Mesenchymal stem cell (in vitro differentiated cells and primary cell): Measurements from ENCODE around the gene RIMBP2.

Source experiments
- DNase-seq: peaks from one replicate; pipeline ENCODE4 v3.0.0-alpha.2; 2013
- H2AFZ ChIP-seq: one replicate; pipeline ENCODE4 v1.6.1; 2013; ENCODE audit warnings: low read depth, mild to moderate bottlenecking, control low read depth, inconsistent platforms, low read length, moderate library complexity
- H2AK5ac ChIP-seq: 2 replicates; pipeline ENCODE4 v1.6.1; 2013; ENCODE audit warnings: low read length, moderate library complexity, mild to moderate bottlenecking, inconsistent platforms; ENCODE audit not compliant: severe bottlenecking
- H2BK120ac ChIP-seq: one replicate; pipeline ENCODE4 v1.6.1; 2013; ENCODE audit warnings: low read depth, mild to moderate bottlenecking, inconsistent platforms, low read length, moderate library complexity
- H2BK12ac ChIP-seq, 2 experiments: one replicate each; pipeline ENCODE4 v1.6.1; 2013; ENCODE audit warnings: inconsistent platforms in 2 of 2, low read length in 2 of 2, mild to moderate bottlenecking in 2 of 2, moderate library complexity in 2 of 2, control low read depth in 1 of 2
- H2BK15ac ChIP-seq: one replicate; pipeline ENCODE4 v1.6.1; 2013; ENCODE audit warnings: mild to moderate bottlenecking, low read depth, inconsistent platforms; ENCODE audit not compliant: poor library complexity, severe bottlenecking
- H2BK5ac ChIP-seq: 2 replicates; pipeline ENCODE4 v1.6.1; 2013; ENCODE audit warnings: low read depth, mild to moderate bottlenecking, low read length, control low read depth, inconsistent platforms; ENCODE audit not compliant: poor library complexity, severe bottlenecking
- H3K14ac ChIP-seq, 2 experiments: one replicate each; pipeline ENCODE4 v1.6.1; 2013; ENCODE audit warnings: inconsistent platforms in 2 of 2, low read length in 2 of 2, control low read depth in 1 of 2, mild to moderate bottlenecking in 1 of 2, moderate library complexity in 1 of 2
- H3K18ac ChIP-seq, 2 experiments: one replicate each; pipeline ENCODE4 v1.6.1; 2013; ENCODE audit warnings: inconsistent platforms in 2 of 2, low read length in 2 of 2, control low read depth in 1 of 2, low read depth in 1 of 2, mild to moderate bottlenecking in 1 of 2
- H3K23ac ChIP-seq, 2 experiments: one replicate each; pipeline ENCODE4 v1.6.1; 2013; ENCODE audit warnings: inconsistent platforms in 2 of 2, low read length in 2 of 2, mild to moderate bottlenecking in 2 of 2, moderate library complexity in 2 of 2, control low read depth in 1 of 2
- H3K27ac ChIP-seq: 2 replicates; pipeline ENCODE4 v1.5.1; 2013; ENCODE audit warnings: mild to moderate bottlenecking, moderate library complexity, low read length, control low read depth, inconsistent platforms; ENCODE audit not compliant: poor library complexity, severe bottlenecking
- H3K27me3 ChIP-seq, 2 experiments: 2 replicates each; pipeline versions ENCODE4 v1.6.1 to v1.7.0; 2013; ENCODE audit warnings: low read length in 2 of 2, mild to moderate bottlenecking in 2 of 2, moderate library complexity in 2 of 2, control low read depth in 1 of 2, inconsistent platforms in 1 of 2; ENCODE audit not compliant: control insufficient read depth in 1 of 2, insufficient read depth in 1 of 2
- H3K36me3 ChIP-seq, 2 experiments: 2 replicates each; pipeline versions ENCODE4 v1.6.1 to v1.7.0; 2013; ENCODE audit warnings: low read length in 2 of 2, control low read depth in 1 of 2, inconsistent platforms in 1 of 2, low read depth in 1 of 2, mild to moderate bottlenecking in 1 of 2; ENCODE audit not compliant: insufficient read depth in 2 of 2, control insufficient read depth in 1 of 2
- H3K4ac ChIP-seq, 2 experiments: one replicate each; pipeline ENCODE4 v1.6.1; 2013; ENCODE audit warnings: inconsistent platforms in 2 of 2, low read length in 2 of 2, mild to moderate bottlenecking in 2 of 2, moderate library complexity in 2 of 2, control low read depth in 1 of 2, low read depth in 1 of 2
- H3K4me1 ChIP-seq: 2 replicates; pipeline ENCODE4 v1.6.1; 2013; ENCODE audit warnings: low read depth, low read length, control low read depth; ENCODE audit not compliant: control insufficient read depth, insufficient read depth
- H3K4me2 ChIP-seq: 2 replicates; pipeline ENCODE4 v1.6.1; 2013; ENCODE audit warnings: low read length, mild to moderate bottlenecking, inconsistent platforms; ENCODE audit not compliant: poor library complexity, severe bottlenecking
- H3K4me3 ChIP-seq, 2 experiments: 2 replicates each; pipeline versions ENCODE4 v1.5.1 to v1.7.0; 2013; ENCODE audit warnings: low read length in 2 of 2, mild to moderate bottlenecking in 2 of 2, control low read depth in 1 of 2, low read depth in 1 of 2; ENCODE audit not compliant: insufficient read depth in 1 of 2
- H3K79me1 ChIP-seq: replicated peaks from 2 replicates; pipeline ENCODE4 v1.6.1; 2013; ENCODE audit warnings: mild to moderate bottlenecking, control low read depth, low read length, inconsistent platforms; ENCODE audit not compliant: poor library complexity, severe bottlenecking
- H3K9ac ChIP-seq: 2 replicates; pipeline ENCODE4 v1.7.0; 2013; ENCODE audit warnings: mild to moderate bottlenecking, low read length, moderate library complexity
- H3K9me3 ChIP-seq: 2 replicates; pipeline ENCODE4 v1.7.0; 2013; ENCODE audit warnings: mild to moderate bottlenecking, low read length; ENCODE audit not compliant: control insufficient read depth
- H4K8ac ChIP-seq: one replicate; pipeline ENCODE4 v1.6.1; 2013; ENCODE audit warnings: inconsistent platforms, mild to moderate bottlenecking, low read length, moderate library complexity
- H4K91ac ChIP-seq: one replicate; pipeline ENCODE4 v1.6.1; 2013; ENCODE audit warnings: mild to moderate bottlenecking, low read length, inconsistent platforms
- WGBS: methylation state at CpG from one replicate; pipeline ENCODE4 v1.1.7; 2013; ENCODE audit warnings: mixed read lengths; 5-methylcytosine and 5-hydroxymethylcytosine counted together

RIMBP2 gene

DNA sequence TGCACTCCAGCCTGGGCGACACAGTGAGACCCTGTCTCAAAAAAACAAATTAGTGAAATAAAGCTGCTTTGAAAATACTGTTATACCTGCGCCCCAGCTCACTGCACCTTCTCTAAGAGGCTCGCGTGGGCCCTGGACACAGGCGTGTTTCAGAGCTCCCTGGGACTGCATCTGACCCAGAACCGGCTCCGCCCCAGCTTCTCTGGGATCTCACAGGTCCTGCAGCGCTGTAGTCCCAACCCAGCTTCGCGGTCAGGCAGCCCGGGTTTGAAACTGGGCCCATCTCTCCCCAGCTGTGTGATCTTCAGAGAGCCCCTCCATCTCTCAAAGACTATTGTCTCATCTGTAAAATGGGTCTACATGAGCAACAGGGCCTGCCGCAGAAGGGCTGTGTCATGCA, 7.5 kb downstream of the RIMBP2 start:
- H3K27ac ChIP-seq: no peak overlapping the region
- no peak overlapping the region for H3K4me2 ChIP-seq
- H3K23ac ChIP-seq: no peak overlapping the region
- H3K9ac ChIP-seq: no peak overlapping the region
- 85% methylated on average over 12 of the region's 12 CpGs for WGBS
- DNase-seq: no peak
- no peak overlapping the region for H2BK5ac ChIP-seq
- no peaks in the 10 kb centered on the region for H3K36me3 ChIP-seq
- no peak overlapping the region for H3K18ac ChIP-seq
- H2BK12ac ChIP-seq: no peak overlapping the region
- peaks cover 2 to 25% of the 10 kb centered on the region in 2 experiments for H3K27me3 ChIP-seq
- H2AK5ac ChIP-seq: no peak overlapping the region
- no peaks in the 10 kb centered on the region for H3K9me3 ChIP-seq
- H2AFZ ChIP-seq: no peak overlapping the region
- no peaks in the 10 kb centered on the region for H3K4me1 ChIP-seq
- no peak overlapping the region for H3K4me3 ChIP-seq
- no peak overlapping the region for H3K14ac ChIP-seq
- no peaks in the 10 kb centered on the region for H3K79me1 ChIP-seq
- no peak overlapping the region for H4K91ac ChIP-seq
- H2BK120ac ChIP-seq: no peak overlapping the region
- no peak overlapping the region for H3K4ac ChIP-seq
- no peak overlapping the region for H4K8ac ChIP-seq
- H2BK15ac ChIP-seq: no peak overlapping the region

GRCh38 chr12:130707571-130707891, 8.6 kb downstream of the RIMBP2 start:
- H3K4ac ChIP-seq: no peak overlapping the region
- H3K9me3 ChIP-seq: no peaks in the 10 kb centered on the region
- no peak overlapping the region for H3K4me2 ChIP-seq
- H3K14ac ChIP-seq: no peak overlapping the region
- H3K27me3 ChIP-seq: peaks cover 0 to 25% of the 10 kb centered on the region in 2 experiments
- no peak for DNase-seq
- H3K79me1 ChIP-seq: no peaks in the 10 kb centered on the region
- H2BK5ac ChIP-seq: no peak overlapping the region
- no peak overlapping the region for H3K23ac ChIP-seq
- H2AK5ac ChIP-seq: no peak overlapping the region
- H3K36me3 ChIP-seq: no peaks in the 10 kb centered on the region
- WGBS: 92% methylated on average over 8 of the region's 8 CpGs
- no peak overlapping the region for H2BK120ac ChIP-seq
- no peak overlapping the region for H3K4me3 ChIP-seq
- no peak overlapping the region for H3K18ac ChIP-seq
- H4K91ac ChIP-seq: no peak overlapping the region
- H3K4me1 ChIP-seq: no peaks in the 10 kb centered on the region
- no peak overlapping the region for H3K27ac ChIP-seq
- H3K9ac ChIP-seq: no peak overlapping the region
- no peak overlapping the region for H2AFZ ChIP-seq
- H4K8ac ChIP-seq: no peak overlapping the region
- H2BK15ac ChIP-seq: no peak overlapping the region
- H2BK12ac ChIP-seq: no peak overlapping the region

DNA sequence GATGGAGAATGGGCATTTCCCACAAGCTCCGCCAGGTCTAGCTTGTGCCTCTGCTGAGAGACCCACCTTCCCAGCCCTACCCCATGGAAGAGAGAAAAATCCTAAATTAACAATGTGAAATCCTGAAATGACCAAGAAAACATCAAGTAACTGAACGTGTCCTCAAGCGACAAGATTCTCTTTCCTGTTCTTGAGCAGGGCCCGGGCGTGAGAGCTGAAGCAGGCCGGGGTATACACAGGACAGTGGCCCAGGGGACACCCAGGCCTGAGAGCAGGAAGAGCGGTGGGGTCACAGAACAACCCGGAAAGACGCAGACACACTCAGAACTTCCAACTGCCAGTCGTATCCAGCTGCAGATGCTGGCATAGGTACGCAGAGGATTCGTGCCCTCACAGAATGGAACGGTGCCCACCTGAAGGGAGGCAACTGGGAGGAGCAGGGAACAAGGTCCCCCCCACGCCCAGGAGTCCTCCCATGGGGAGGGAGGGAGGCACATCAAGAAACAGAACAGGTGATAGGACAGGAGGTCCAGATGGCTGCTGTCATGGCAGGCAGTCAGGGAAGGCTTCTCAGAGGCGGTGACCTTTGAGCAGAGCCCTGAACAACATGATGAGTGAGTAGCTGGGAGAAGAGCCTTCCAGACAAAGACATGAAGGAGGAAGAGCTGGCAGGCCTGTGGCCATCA, 9.1 kb downstream of the RIMBP2 start:
- 79% methylated on average over 15 of the region's 15 CpGs for WGBS
- H2AFZ ChIP-seq: no peak overlapping the region
- H3K36me3 ChIP-seq: no peaks in the 10 kb centered on the region

DNA sequence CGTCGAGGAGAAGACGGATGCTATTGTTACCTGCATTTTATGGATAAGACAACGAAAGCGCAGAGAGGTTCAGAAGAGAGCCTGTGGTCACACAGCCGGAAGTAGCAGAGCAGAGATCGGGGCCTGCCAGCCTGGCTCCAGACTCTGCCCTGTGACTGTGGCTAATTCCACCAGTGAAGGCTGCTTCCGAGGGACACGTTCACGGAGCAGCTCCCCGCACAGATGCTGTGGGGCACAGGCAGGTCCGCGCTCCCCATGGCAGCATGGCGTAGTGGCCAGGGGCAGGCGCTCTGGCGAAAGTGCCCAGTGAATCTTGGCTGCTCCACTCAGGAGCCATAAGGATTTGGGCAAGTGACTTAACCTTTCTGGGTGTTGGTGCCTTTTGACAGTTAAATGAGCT, 9.8 kb downstream of the RIMBP2 start:
- no peak overlapping the region for H2BK5ac ChIP-seq
- no peak overlapping the region for H3K27ac ChIP-seq
- H3K23ac ChIP-seq: no peak overlapping the region
- no peak for DNase-seq
- H3K79me1 ChIP-seq: no peaks in the 10 kb centered on the region
- H3K14ac ChIP-seq: no peak overlapping the region
- no peak overlapping the region for H2BK15ac ChIP-seq
- H2AFZ ChIP-seq: no peak overlapping the region
- H3K4me2 ChIP-seq: no peak overlapping the region
- no peak overlapping the region for H2BK120ac ChIP-seq
- no peak overlapping the region for H3K9ac ChIP-seq
- H2AK5ac ChIP-seq: no peak overlapping the region
- H3K36me3 ChIP-seq: no peaks in the 10 kb centered on the region
- WGBS: 91% methylated on average over 16 of the region's 16 CpGs
- no peak overlapping the region for H3K18ac ChIP-seq
- no peak overlapping the region for H3K4ac ChIP-seq
- H3K4me1 ChIP-seq: no peaks in the 10 kb centered on the region
- peaks cover 0 to 17% of the 10 kb centered on the region in 2 experiments for H3K27me3 ChIP-seq
- H2BK12ac ChIP-seq: no peak overlapping the region
- H3K4me3 ChIP-seq: no peak overlapping the region
- H4K91ac ChIP-seq: no peak overlapping the region
- H4K8ac ChIP-seq: no peak overlapping the region
- H3K9me3 ChIP-seq: no peaks in the 10 kb centered on the region

More for the DNA sequence above, 9.1 kb downstream of the RIMBP2 start:
- Histone ChIP-seq H3K4me1 (no peaks in the 10 kb centered on the region), H4K8ac (no peak overlapping the region), H3K27me3 (peaks cover 0 to 22% of the 10 kb centered on the region in 2 experiments), H3K14ac (no peak overlapping the region), H2BK5ac (no peak overlapping the region), H3K4me2 (no peak overlapping the region), H2BK15ac (no peak overlapping the region), H2BK12ac (no peak overlapping the region), H3K79me1 (no peaks in the 10 kb centered on the region), H3K27ac (no peak overlapping the region), H2AK5ac (no peak overlapping the region), H3K4me3 (no peak overlapping the region), H3K18ac (no peak overlapping the region), H2BK120ac (no peak overlapping the region), H3K9ac (no peak overlapping the region), H3K4ac (no peak overlapping the region), H3K23ac (no peak overlapping the region), H4K91ac (no peak overlapping the region), H3K9me3 (no peaks in the 10 kb centered on the region)
- DNase-seq: no peak
